Mammary microvascular endothelial cell (primary cell): ENCODE measurements around the gene SORBS2. TPM values are rescaled to one million over a fixed set of nuclear protein-coding genes. Genes with fewer than 3 reads are reported as not detected.

Experiments used
- total RNA-seq: library from RNA; depleted of rRNA; stranded (reverse); fragments of >200 nt; gene quantifications from 2 replicates; pipeline ENCODE4 v1.2.3, GENCODE V29; 2015

SORBS2 gene
- 185 and 188 TPM in 2 replicates for total RNA-seq

GRCh38 chr4:185811509-185812364, at the start of gene SORBS2:
SORBS2 (minus strand) TSS chr4:185812194; CDS start chr4:185690571, 121,623 bp downstream.

